ENCODE measurements around the gene BCL11B.

Gene BCL11B

DNA sequence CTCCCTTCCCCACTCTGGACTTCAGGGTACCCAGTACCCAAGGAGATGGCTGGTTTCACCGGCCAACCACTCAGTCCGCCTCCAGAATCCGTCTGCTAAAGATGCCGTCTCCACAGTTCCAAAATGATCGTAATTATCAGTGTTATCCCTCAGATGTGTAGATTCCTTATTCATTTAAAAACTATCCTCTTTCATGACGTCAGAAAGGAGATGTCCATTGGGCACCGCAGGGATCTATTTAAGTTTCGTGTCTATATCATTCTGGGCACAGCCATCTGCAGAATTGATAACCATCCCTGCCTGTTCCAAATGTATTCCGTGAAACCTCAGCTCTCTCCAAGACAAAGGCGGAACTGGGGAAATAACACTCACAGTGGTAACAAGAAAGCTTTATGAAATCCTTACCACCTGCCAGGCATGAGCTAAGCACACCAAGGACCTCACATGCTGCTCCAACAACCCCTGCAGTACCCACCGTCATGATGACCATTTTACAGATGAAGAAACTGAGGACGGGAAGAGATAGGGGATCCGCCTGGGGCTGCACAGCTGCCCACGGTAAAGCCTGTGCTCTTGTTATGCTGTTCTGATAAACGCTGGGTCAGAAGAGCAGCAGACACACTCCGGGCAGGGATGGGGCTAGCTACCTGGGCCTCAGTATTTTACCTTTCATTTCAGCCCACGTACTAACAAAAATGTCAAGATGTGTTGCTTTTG, 90.0 kb downstream of the BCL11B start:
- Mint-ChIP-seq H3K36me3 (ENCODE audit: low read depth) (peaks cover 37% of the 10 kb centered on the region), H3K4me3 (peak overlapping the region; percentile 51)

DNA sequence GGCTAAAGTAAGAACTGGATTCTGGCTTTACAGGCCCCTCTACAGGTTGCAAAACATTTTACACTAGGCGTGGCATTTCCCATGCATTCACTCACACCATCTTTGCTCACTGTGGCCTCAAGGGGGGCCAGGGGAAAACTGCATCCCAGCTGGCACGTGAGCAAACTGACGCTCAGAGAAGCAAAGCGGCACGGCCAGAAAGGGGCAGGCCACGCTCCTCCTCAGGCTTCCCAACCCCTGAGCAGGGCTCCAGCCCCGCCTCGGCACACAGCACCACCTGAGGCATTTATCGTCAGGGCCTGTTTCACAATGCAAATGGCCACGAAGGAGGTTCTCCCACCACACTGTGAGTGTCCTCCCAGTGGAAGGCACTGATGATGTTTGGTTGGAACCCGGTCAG, 90.8 kb downstream of the BCL11B start:
- Mint-ChIP-seq H3K4me1 (ENCODE audit: low read depth) (peaks cover 83% of the 10 kb centered on the region), H3K9me3 (no peaks in the 10 kb centered on the region), H3K4me3 (peak overlapping the region; percentile 51), H3K27ac (peak overlapping the region; percentile 100), H3K27me3 (no peaks in the 10 kb centered on the region), H3K36me3 (ENCODE audit: low read depth) (peaks cover 41% of the 10 kb centered on the region)

More for the DNA sequence above, 90.0 kb downstream of the BCL11B start:
- peaks cover 91% of the 10 kb centered on the region for H3K4me1 Mint-ChIP-seq (ENCODE audit: low read depth)
- H3K27me3 Mint-ChIP-seq, result no peaks in the 10 kb centered on the region
- H3K27ac Mint-ChIP-seq, result peak overlapping the region; percentile 100
- H3K9me3 Mint-ChIP-seq, result no peaks in the 10 kb centered on the region

DNA sequence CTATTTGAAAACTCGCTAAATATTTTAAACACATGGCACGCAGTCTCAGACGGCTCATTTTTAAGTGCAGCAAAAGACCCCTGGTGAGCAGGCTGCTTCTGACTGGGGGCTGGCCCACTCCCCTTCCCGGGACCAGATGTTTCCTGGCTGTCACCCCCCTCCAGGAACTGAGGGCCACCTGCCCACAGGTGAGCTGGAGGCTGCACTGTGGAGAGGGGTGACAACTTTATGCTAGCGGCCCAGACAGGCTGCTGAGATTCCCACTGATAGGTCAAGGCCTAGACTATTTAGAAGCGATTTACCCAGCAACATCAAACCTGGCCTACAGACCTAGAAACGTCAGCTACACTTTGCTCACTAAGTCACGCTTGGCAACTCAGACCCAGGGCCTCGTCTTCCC, 92.1 kb downstream of the BCL11B start:
- Mint-ChIP-seq H3K36me3 (ENCODE audit: low read depth) (peaks cover 46% of the 10 kb centered on the region), H3K27me3 (no peaks in the 10 kb centered on the region), H3K9me3 (no peaks in the 10 kb centered on the region), H3K4me1 (ENCODE audit: low read depth) (peaks cover 71% of the 10 kb centered on the region), H3K4me3 (peak overlapping the region; percentile 44), H3K27ac (peak overlapping the region; percentile 100)

DNA sequence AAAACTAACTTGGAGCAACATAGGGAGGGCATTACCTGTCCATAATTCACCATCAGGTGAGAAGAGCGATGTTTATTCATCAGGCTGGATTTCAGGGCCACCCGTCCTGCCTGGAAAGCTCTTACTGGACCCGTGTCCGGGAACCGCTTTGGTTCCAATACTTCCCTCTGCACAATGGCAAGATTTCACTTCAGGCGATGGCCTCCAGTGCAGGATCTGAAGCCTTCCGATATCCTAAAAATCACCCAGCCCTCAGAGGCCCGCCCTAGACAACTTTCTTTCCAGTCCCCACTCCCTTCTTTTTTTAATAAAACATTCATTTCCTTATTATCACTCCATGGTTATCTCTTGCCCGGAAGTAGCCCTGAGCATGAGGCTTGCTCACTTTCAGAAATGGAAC, 92.5 kb downstream of the BCL11B start:
- Mint-ChIP-seq H3K4me3 (peak overlapping the region; percentile 44), H3K9me3 (no peaks in the 10 kb centered on the region), H3K27ac (peak overlapping the region; percentile 100), H3K4me1 (ENCODE audit: low read depth) (peaks cover 66% of the 10 kb centered on the region), H3K36me3 (ENCODE audit: low read depth) (peaks cover 46% of the 10 kb centered on the region), H3K27me3 (no peaks in the 10 kb centered on the region)

GRCh38 chr14:99177886-99178835, 93.8 kb downstream of the BCL11B start:
- Mint-ChIP-seq H3K36me3 (ENCODE audit: low read depth) (peaks cover 52% of the 10 kb centered on the region), H3K4me3 (peak overlapping the region; percentile 50), H3K9me3 (no peaks in the 10 kb centered on the region), H3K27me3 (no peaks in the 10 kb centered on the region), H3K27ac (peak overlapping the region; percentile 100), H3K4me1 (ENCODE audit: low read depth) (peaks cover 53% of the 10 kb centered on the region)

GRCh38 chr14:99177046-99177655, 94.8 kb downstream of the BCL11B start:
- Mint-ChIP-seq H3K9me3 (no peaks in the 10 kb centered on the region), H3K27me3 (no peaks in the 10 kb centered on the region), H3K4me3 (no peak overlapping the region), H3K27ac (peak overlapping the region; percentile 100), H3K36me3 (ENCODE audit: low read depth) (peaks cover 56% of the 10 kb centered on the region), H3K4me1 (ENCODE audit: low read depth) (peaks cover 43% of the 10 kb centered on the region)

- Mint-ChIP-seq H3K4me3 (no peak overlapping the region), H3K4me1 (ENCODE audit: low read depth) (peaks cover 35% of the 10 kb centered on the region), H3K36me3 (ENCODE audit: low read depth) (peaks cover 62% of the 10 kb centered on the region), H3K27ac (no peak overlapping the region), H3K9me3 (no peaks in the 10 kb centered on the region), H3K27me3 (no peaks in the 10 kb centered on the region)
Observed at GRCh38 chr14:99176156-99176945, 95.6 kb downstream of the BCL11B start.

- H3K4me3 Mint-ChIP-seq, result no peak overlapping the region
- no peaks in the 10 kb centered on the region for H3K9me3 Mint-ChIP-seq
- no peaks in the 10 kb centered on the region for H3K27me3 Mint-ChIP-seq
- no peak overlapping the region for H3K27ac Mint-ChIP-seq
- H3K36me3 Mint-ChIP-seq (ENCODE audit: low read depth), result peaks cover 66% of the 10 kb centered on the region
- H3K4me1 Mint-ChIP-seq (ENCODE audit: low read depth), result peaks cover 32% of the 10 kb centered on the region
Observed at GRCh38 chr14:99175331-99176155, 96.5 kb downstream of the BCL11B start.

DNA sequence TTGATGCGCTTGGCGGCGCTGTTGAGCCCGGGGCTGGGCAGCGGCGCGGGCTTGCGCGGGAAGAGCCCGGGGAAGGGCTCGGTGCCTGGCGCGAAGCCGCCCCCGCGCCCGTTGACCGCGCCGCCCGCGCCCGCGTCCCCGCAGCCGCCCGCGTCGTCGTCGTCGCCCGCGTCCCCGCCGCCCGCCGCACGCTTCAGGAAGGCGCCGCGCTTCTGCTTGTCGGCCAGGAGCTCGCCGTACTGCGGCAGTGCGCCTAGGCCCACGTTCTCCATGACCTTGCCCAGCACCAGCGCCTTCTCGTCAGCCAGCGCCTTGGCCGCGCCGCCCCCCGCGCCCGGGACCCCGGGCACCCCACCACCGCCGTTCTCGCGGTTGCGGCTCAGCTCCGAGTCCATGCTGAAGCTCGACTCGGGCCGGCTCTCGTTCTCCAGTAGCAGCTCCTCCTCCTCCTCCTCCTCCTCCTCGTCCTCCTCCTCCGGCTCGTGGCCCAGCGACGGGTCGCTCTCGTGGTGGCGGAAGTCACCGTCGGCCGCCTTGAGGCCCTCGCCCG, 97.2 kb downstream of the BCL11B start:
- H3K27ac Mint-ChIP-seq, result no peak overlapping the region
- no peaks in the 10 kb centered on the region for H3K27me3 Mint-ChIP-seq
- H3K36me3 Mint-ChIP-seq (ENCODE audit: low read depth), result peaks cover 65% of the 10 kb centered on the region
- no peaks in the 10 kb centered on the region for H3K9me3 Mint-ChIP-seq
- H3K4me1 Mint-ChIP-seq (ENCODE audit: low read depth), result peaks cover 28% of the 10 kb centered on the region
- H3K4me3 Mint-ChIP-seq, result no peak overlapping the region

DNA sequence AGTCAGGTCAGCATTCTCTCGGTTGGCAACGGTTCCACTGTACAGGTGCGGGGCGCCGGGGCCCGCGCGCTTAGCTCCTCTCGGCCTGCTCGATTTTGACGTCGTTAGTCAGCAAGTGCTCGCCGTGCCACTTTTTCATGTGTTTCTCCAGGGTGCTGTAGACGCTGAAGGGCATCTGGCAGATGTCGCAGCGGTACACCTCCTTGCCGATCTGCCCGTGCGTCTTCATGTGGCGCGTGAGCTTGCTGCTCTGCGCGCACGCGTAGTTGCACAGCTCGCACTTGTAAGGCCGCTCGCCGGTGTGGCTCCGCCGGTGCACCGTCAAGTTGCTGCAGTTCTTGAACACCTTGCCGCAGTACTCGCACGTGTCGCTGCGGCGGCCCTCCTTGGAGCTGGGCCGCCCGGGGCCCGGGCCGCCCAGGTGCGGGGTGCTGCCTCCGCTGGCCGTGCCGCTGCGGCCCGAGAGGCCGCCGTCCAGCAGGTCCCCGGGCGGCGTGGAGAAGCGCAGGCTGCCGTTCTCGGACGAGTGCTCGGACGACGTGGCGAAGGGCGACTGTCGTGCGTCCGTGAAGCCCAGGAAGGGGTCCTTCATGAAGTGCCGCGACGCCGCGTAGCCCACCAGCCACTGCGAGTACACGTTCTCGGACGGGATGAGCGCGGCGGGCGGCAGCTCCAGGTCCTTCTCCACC, 97.8 kb downstream of the BCL11B start:
- peaks cover 22% of the 10 kb centered on the region for H3K4me1 Mint-ChIP-seq (ENCODE audit: low read depth)
- no peak overlapping the region for H3K4me3 Mint-ChIP-seq
- H3K27me3 Mint-ChIP-seq, result no peaks in the 10 kb centered on the region
- no peaks in the 10 kb centered on the region for H3K9me3 Mint-ChIP-seq
- no peak overlapping the region for H3K27ac Mint-ChIP-seq
- H3K36me3 Mint-ChIP-seq (ENCODE audit: low read depth), result peaks cover 61% of the 10 kb centered on the region

DNA sequence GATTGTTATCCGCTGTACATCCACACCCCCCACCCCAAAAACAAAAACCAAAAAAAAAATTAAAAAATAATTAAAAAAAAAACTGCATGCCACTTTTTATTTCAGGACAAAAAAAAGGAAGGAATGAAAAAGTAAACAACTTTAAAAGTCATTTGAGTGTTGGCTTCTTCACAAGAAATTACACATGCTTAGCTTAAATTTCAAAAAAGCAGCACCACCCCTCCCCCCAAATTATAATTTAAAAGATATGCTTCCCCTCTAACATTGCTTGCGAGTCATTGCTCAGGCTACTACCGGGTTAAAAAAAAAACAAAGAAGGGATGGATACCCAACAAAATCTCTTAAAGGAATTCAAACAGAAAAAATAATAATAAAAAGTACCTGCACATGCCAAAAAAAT, 98.5 kb downstream of the BCL11B start:
- Mint-ChIP-seq H3K27me3 (no peaks in the 10 kb centered on the region), H3K27ac (peak overlapping the region; percentile 26), H3K36me3 (ENCODE audit: low read depth) (peaks cover 56% of the 10 kb centered on the region), H3K4me3 (no peak overlapping the region), H3K9me3 (no peaks in the 10 kb centered on the region), H3K4me1 (ENCODE audit: low read depth) (peaks cover 15% of the 10 kb centered on the region)

DNA sequence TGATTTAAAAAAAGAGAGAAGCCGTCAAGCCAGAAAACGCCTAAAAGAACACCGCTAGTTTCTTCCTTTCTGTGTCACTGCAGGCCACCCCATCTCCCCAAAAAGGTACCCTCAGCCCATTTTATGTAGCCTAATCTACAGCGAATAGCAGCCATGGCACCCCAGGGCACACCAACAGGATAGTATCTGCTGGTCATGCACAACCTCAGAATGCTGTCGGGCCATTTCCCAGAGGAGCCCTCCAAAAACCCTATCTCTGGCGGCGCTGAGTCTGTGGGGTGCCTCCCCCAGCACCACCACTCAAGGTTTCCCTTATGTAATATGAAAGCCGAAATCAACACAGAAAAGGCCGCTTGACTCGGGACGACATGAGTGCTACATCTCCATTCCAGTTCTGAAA, 98.9 kb downstream of the BCL11B start:
- Mint-ChIP-seq H3K36me3 (ENCODE audit: low read depth) (peaks cover 54% of the 10 kb centered on the region), H3K9me3 (no peaks in the 10 kb centered on the region), H3K4me1 (ENCODE audit: low read depth) (peaks cover 11% of the 10 kb centered on the region), H3K27ac (peak overlapping the region; percentile 40), H3K4me3 (no peak overlapping the region), H3K27me3 (no peaks in the 10 kb centered on the region)

- Mint-ChIP-seq H3K4me1 (ENCODE audit: low read depth) (peaks cover 8% of the 10 kb centered on the region), H3K9me3 (peaks cover 9% of the 10 kb centered on the region)
Observed at GRCh38 chr14:99171396-99171795, 100.6 kb downstream of the BCL11B start.

More at GRCh38 chr14:99171396-99171795, 100.6 kb downstream of the BCL11B start:
- H3K27ac Mint-ChIP-seq, result peak overlapping the region; percentile 16
- H3K4me3 Mint-ChIP-seq, result no peak overlapping the region
- peaks cover 37% of the 10 kb centered on the region for H3K36me3 Mint-ChIP-seq (ENCODE audit: low read depth)
- no peaks in the 10 kb centered on the region for H3K27me3 Mint-ChIP-seq

Data from stimulated activated naive CD8-positive, alpha-beta T cell treated with anti-CD3 and anti-CD28 coated beads, Interleukin-15, Interleukin-2, amounts not matched to agents 100 ng/mL and 50 ng/mL, for 24 hours (primary cell).